ENCODE data around the gene ANKRD35.

Gene ANKRD35

GRCh38 chr1:145893306-145894055, 7.8 kb upstream of the ANKRD35 start:
- DNase-seq (ENCODE audit: low spot score) = no peak

GRCh38 chr1:145892486-145893087, 6.9 kb upstream of the ANKRD35 start:
- DNase-seq (ENCODE audit: low spot score) = no peak

GRCh38 chr1:145891587-145892485, 6.2 kb upstream of the ANKRD35 start:
- peak; percentile 88 for DNase-seq (ENCODE audit: low spot score)

- DNase-seq (ENCODE audit: low spot score) = no peak
These were observed 5.5 kb upstream of the ANKRD35 start for GRCh38 chr1:145891143-145891542.

- DNase-seq (ENCODE audit: low spot score) = no peak
These were observed 4.1 kb upstream of the ANKRD35 start for GRCh38 chr1:145889722-145890121.

GRCh38 chr1:145887631-145888030, 2.0 kb upstream of the ANKRD35 start:
- no peak for DNase-seq (ENCODE audit: low spot score)

GRCh38 chr1:145886816-145887215, 1.1 kb upstream of the ANKRD35 start:
- DNase-seq (ENCODE audit: low spot score) = no peak

GRCh38 chr1:145886390-145886789, 724 bp upstream of the ANKRD35 start:
- DNase-seq (ENCODE audit: low spot score) = no peak

- no peak for DNase-seq (ENCODE audit: low spot score)
These were observed 991 bp downstream of the ANKRD35 start for GRCh38 chr1:145884675-145885074.

- DNase-seq (ENCODE audit: low spot score) = no peak
These were observed 5.9 kb downstream of the ANKRD35 start for GRCh38 chr1:145879775-145880174.

GRCh38 chr1:145878724-145879123, 6.9 kb downstream of the ANKRD35 start:
- no peak for DNase-seq (ENCODE audit: low spot score)

- no peak for DNase-seq (ENCODE audit: low spot score)
These were observed 7.7 kb downstream of the ANKRD35 start for GRCh38 chr1:145877923-145878486.

GRCh38 chr1:145874646-145875045, 11.0 kb downstream of the ANKRD35 start:
- no peak for DNase-seq (ENCODE audit: low spot score)

GRCh38 chr1:145871994-145872924, 13.4 kb downstream of the ANKRD35 start:
- peak; percentile 46 for DNase-seq (ENCODE audit: low spot score)

GRCh38 chr1:145868232-145868631, 17.4 kb downstream of the ANKRD35 start:
- DNase-seq (ENCODE audit: low spot score) = no peak

GRCh38 chr1:145863282-145864018, 22.2 kb downstream of the ANKRD35 start:
- DNase-seq (ENCODE audit: low spot score) = no peak

- DNase-seq (ENCODE audit: low spot score) = peak; percentile 89
These were observed 26.1 kb downstream of the ANKRD35 start for GRCh38 chr1:145859491-145860023.

GRCh38 chr1:145858901-145859490, 26.7 kb downstream of the ANKRD35 start, which contains the start of gene PIAS3:
Gene PIAS3, minus strand, starts transcription at chr1:145859081. Its CDS starts 91 bp downstream, at chr1:145858990.
- peak; percentile 94 for DNase-seq (ENCODE audit: low spot score)

- no peak for DNase-seq (ENCODE audit: low spot score)
These were observed 27.3 kb downstream of the ANKRD35 start for GRCh38 chr1:145858238-145858900.

Measured in globus pallidus (tissue), 1 donor.